ENCODE measurements around the gene MIDN.

The MIDN gene

GRCh38 chr19:1267477-1268225 lies 19.3 kb downstream of the MIDN start:
- Histone ChIP-seq H2BK12ac (ENCODE audit: low read length) (no peak overlapping the region), H3K18ac (ENCODE audit: low read length) (no peak overlapping the region), H2AK5ac (ENCODE audit: low read length) (no peak overlapping the region), H3K4me3 (ENCODE audit: low read depth, low read length) (no peak overlapping the region), H3K4ac (ENCODE audit: low read depth, low read length) (no peak overlapping the region), H3K23ac (ENCODE audit: low read length) (no peak overlapping the region), H4K91ac (ENCODE audit: low read depth, low read length) (no peak overlapping the region), H3K14ac (ENCODE audit: low read length) (no peak overlapping the region), H3K79me2 (ENCODE audit: control insufficient read depth, insufficient read depth, low read length, poor library complexity) (peaks cover 13% of the 10 kb centered on the region), H2AFZ (ENCODE audit: insufficient read depth, low read length, poor library complexity) (no peak overlapping the region), H3K36me3 (ENCODE audit: control insufficient read depth in 1 of 2, insufficient read depth in 2 of 2, low read length in 2 of 2) (peaks cover 19% of the 10 kb centered on the region in 2 experiments), H3K9me3 (ENCODE audit: insufficient read depth, low read depth, low read length) (no peaks in the 10 kb centered on the region), H3K27me3 (ENCODE audit: insufficient read depth, low read length) (no peaks in the 10 kb centered on the region), H3K79me1 (ENCODE audit: low read length) (peaks cover 28% of the 10 kb centered on the region), H4K8ac (ENCODE audit: low read depth, low read length) (no peak overlapping the region), H4K12ac (ENCODE audit: low read depth, low read length) (no peak overlapping the region), H3K4me1 (ENCODE audit: control insufficient read depth in 1 of 2, insufficient read depth in 2 of 2, low read length in 2 of 2) (peaks cover 36 to 41% of the 10 kb centered on the region in 2 experiments), H2BK5ac (ENCODE audit: low read depth, low read length, poor library complexity) (no peak overlapping the region), H3K9ac (ENCODE audit: low read length) (no peak overlapping the region), H2BK120ac (ENCODE audit: insufficient read depth, low read length, poor library complexity) (no peak overlapping the region), H3K4me2 (ENCODE audit: low read length) (no peak overlapping the region), H3K27ac (ENCODE audit: low read depth, low read length) (no peak overlapping the region)
- WGBS (ENCODE audit: extremely low coverage, insufficient coverage, insufficient read length): no CpG with 5 or more reads among the region's 35 CpGs
- no peak for DNase-seq

GRCh38 chr19:1268226-1269064 lies 20.1 kb downstream of the MIDN start:
- H3K4ac ChIP-seq (ENCODE audit: low read depth, low read length): no peak overlapping the region
- WGBS (ENCODE audit: extremely low coverage, insufficient coverage, insufficient read length): 100% methylated on average over 4 of the region's 40 CpGs

DNA sequence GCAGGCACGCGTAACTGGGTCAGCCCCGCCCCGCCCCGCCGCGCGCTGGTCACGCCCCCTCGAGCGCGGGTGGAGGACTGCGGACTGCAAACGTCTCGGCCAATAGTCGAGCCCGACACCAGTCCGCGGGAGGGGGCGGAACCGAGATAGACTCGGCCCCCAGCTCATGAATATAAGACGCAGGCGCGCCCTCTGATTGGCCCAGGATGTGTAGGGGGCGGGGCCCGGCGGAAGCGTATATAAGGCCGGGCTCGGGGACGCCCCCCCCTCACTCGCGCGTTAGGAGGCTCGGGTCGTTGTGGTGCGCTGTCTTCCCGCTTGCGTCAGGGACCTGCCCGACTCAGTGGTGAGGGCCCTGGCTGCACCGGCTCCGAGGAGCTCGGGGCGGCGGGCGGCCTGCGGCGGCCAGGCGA lies 20.7 kb downstream of the MIDN start, which contains the start of gene CIRBP:
TSS of gene CIRBP (plus strand) at position 268 of the 413 bp plus-strand sequence. CDS start 1,602 bp downstream, outside the sequence.
- WGBS (ENCODE audit: extremely low coverage, insufficient coverage, insufficient read length): no CpG with 5 or more reads among the region's 50 CpGs
- Histone ChIP-seq H3K79me2 (ENCODE audit: control insufficient read depth, insufficient read depth, low read length, poor library complexity) (peaks cover 13% of the 10 kb centered on the region), H3K18ac (ENCODE audit: low read length) (peak within 1 kb of the TSS; percentile 81), H3K9me3 (ENCODE audit: insufficient read depth, low read depth, low read length) (no peaks in the 10 kb centered on the region), H3K14ac (ENCODE audit: low read length) (peak within 1 kb of the TSS; percentile 88), H2BK12ac (ENCODE audit: low read length) (no peak within 1 kb of the TSS), H4K91ac (ENCODE audit: low read depth, low read length) (peak within 1 kb of the TSS; percentile 98), H3K36me3 (ENCODE audit: control insufficient read depth in 1 of 2, insufficient read depth in 2 of 2, low read length in 2 of 2) (peaks cover 32 to 33% of the 10 kb centered on the region in 2 experiments), H2BK120ac (ENCODE audit: insufficient read depth, low read length, poor library complexity) (peak within 1 kb of the TSS; percentile 71), H3K9ac (ENCODE audit: low read length) (peak within 1 kb of the TSS; percentile 93), H2BK5ac (ENCODE audit: low read depth, low read length, poor library complexity) (peak within 1 kb of the TSS; percentile 85), H3K4me2 (ENCODE audit: low read length) (peak within 1 kb of the TSS; percentile 73), H4K8ac (ENCODE audit: low read depth, low read length) (peak within 1 kb of the TSS; percentile 89), H3K27ac (ENCODE audit: low read depth, low read length) (peak within 1 kb of the TSS; percentile 95), H2AFZ (ENCODE audit: insufficient read depth, low read length, poor library complexity) (no peak within 1 kb of the TSS), H3K23ac (ENCODE audit: low read length) (no peak within 1 kb of the TSS), H3K4me3 (ENCODE audit: low read depth, low read length) (peak within 1 kb of the TSS; percentile 79), H3K27me3 (ENCODE audit: insufficient read depth, low read length) (no peaks in the 10 kb centered on the region), H3K4ac (ENCODE audit: low read depth, low read length) (peak within 1 kb of the TSS; percentile 89), H4K12ac (ENCODE audit: low read depth, low read length) (peak within 1 kb of the TSS; percentile 5), H3K4me1 (ENCODE audit: control insufficient read depth in 1 of 2, insufficient read depth in 2 of 2, low read length in 2 of 2) (peaks cover 31 to 36% of the 10 kb centered on the region in 2 experiments), H3K79me1 (ENCODE audit: low read length) (peaks cover 23% of the 10 kb centered on the region), H2AK5ac (ENCODE audit: low read length) (peak within 1 kb of the TSS; percentile 74)
- peak; percentile 100 for DNase-seq

More at GRCh38 chr19:1268226-1269064, 20.1 kb downstream of the MIDN start:
- Histone ChIP-seq H3K4me2 (ENCODE audit: low read length) (peak overlapping the region; percentile 61), H3K14ac (ENCODE audit: low read length) (no peak overlapping the region), H3K9ac (ENCODE audit: low read length) (no peak overlapping the region), H2BK120ac (ENCODE audit: insufficient read depth, low read length, poor library complexity) (no peak overlapping the region), H3K79me1 (ENCODE audit: low read length) (peaks cover 23% of the 10 kb centered on the region), H2AFZ (ENCODE audit: insufficient read depth, low read length, poor library complexity) (no peak overlapping the region), H3K79me2 (ENCODE audit: control insufficient read depth, insufficient read depth, low read length, poor library complexity) (peaks cover 13% of the 10 kb centered on the region), H4K8ac (ENCODE audit: low read depth, low read length) (no peak overlapping the region), H4K12ac (ENCODE audit: low read depth, low read length) (no peak overlapping the region), H3K18ac (ENCODE audit: low read length) (no peak overlapping the region), H3K4me1 (ENCODE audit: control insufficient read depth in 1 of 2, insufficient read depth in 2 of 2, low read length in 2 of 2) (peaks cover 29 to 35% of the 10 kb centered on the region in 2 experiments), H3K9me3 (ENCODE audit: insufficient read depth, low read depth, low read length) (no peaks in the 10 kb centered on the region), H3K23ac (ENCODE audit: low read length) (no peak overlapping the region), H2AK5ac (ENCODE audit: low read length) (peak overlapping the region; percentile 9), H4K91ac (ENCODE audit: low read depth, low read length) (no peak overlapping the region), H3K27me3 (ENCODE audit: insufficient read depth, low read length) (no peaks in the 10 kb centered on the region), H2BK5ac (ENCODE audit: low read depth, low read length, poor library complexity) (no peak overlapping the region), H3K4me3 (ENCODE audit: low read depth, low read length) (no peak overlapping the region), H2BK12ac (ENCODE audit: low read length) (no peak overlapping the region), H3K27ac (ENCODE audit: low read depth, low read length) (no peak overlapping the region), H3K36me3 (ENCODE audit: control insufficient read depth in 1 of 2, insufficient read depth in 2 of 2, low read length in 2 of 2) (peaks cover 27% of the 10 kb centered on the region in 2 experiments)
- DNase-seq: no peak

DNA sequence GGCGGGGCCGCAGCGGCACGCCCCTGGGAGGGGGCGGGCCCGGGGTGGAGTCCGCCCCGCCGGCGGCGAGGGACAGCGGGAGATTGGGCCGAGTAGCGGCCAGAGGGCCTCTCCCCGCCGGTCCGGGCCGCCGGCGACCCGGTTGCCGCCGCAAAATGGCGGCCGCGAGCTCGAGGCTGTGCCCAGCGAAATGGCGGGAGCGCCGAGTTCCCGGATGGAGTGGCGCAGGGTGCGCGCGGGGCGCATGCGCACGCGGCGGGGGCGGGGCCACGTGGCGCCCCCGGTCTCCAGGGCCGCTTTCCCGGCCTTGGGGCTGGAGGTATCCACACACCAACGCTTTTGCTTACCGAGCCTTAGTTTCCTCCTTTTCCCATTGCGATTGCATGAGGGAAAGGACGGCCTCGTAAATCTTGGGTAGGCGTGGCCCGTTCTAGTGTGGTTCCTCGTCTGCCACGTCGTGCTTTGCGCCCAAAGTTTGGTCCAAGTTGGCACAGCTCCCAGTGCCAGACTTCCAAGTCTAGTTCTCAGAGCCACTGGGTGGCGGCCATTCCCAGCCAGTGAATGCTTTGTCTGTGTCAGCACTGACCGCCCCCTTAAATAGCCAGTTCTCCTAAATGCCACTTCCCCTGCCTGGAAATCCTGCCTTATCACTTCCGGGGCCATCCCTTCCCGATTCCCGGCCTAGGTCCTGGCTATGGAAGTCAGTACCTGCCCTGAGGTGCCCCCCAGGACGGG lies 21.3 kb downstream of the MIDN start:
- Histone ChIP-seq H3K4ac (ENCODE audit: low read depth, low read length) (peak overlapping the region; percentile 89), H4K12ac (ENCODE audit: low read depth, low read length) (peak overlapping the region; percentile 5), H2AFZ (ENCODE audit: insufficient read depth, low read length, poor library complexity) (no peak overlapping the region), H3K79me2 (ENCODE audit: control insufficient read depth, insufficient read depth, low read length, poor library complexity) (peaks cover 13% of the 10 kb centered on the region), H3K79me1 (ENCODE audit: low read length) (peaks cover 23% of the 10 kb centered on the region), H2BK5ac (ENCODE audit: low read depth, low read length, poor library complexity) (peak overlapping the region; percentile 85), H3K4me2 (ENCODE audit: low read length) (peak overlapping the region; percentile 73), H3K9ac (ENCODE audit: low read length) (peak overlapping the region; percentile 93), H3K9me3 (ENCODE audit: insufficient read depth, low read depth, low read length) (no peaks in the 10 kb centered on the region), H2BK120ac (ENCODE audit: insufficient read depth, low read length, poor library complexity) (peak overlapping the region; percentile 71), H3K27ac (ENCODE audit: low read depth, low read length) (peak overlapping the region; percentile 95), H4K91ac (ENCODE audit: low read depth, low read length) (peak overlapping the region; percentile 98), H3K4me3 (ENCODE audit: low read depth, low read length) (peak overlapping the region; percentile 79), H2AK5ac (ENCODE audit: low read length) (peak overlapping the region; percentile 74), H3K23ac (ENCODE audit: low read length) (no peak overlapping the region), H2BK12ac (ENCODE audit: low read length) (no peak overlapping the region), H3K36me3 (ENCODE audit: control insufficient read depth in 1 of 2, insufficient read depth in 2 of 2, low read length in 2 of 2) (peaks cover 38 to 39% of the 10 kb centered on the region in 2 experiments), H4K8ac (ENCODE audit: low read depth, low read length) (peak overlapping the region; percentile 89), H3K4me1 (ENCODE audit: control insufficient read depth in 1 of 2, insufficient read depth in 2 of 2, low read length in 2 of 2) (peaks cover 34 to 37% of the 10 kb centered on the region in 2 experiments), H3K14ac (ENCODE audit: low read length) (peak overlapping the region; percentile 88), H3K27me3 (ENCODE audit: insufficient read depth, low read length) (no peaks in the 10 kb centered on the region), H3K18ac (ENCODE audit: low read length) (peak overlapping the region; percentile 81)
- DNase-seq: peak; percentile 63 to 89
- no CpG with 5 or more reads among the region's 64 CpGs for WGBS (ENCODE audit: extremely low coverage, insufficient coverage, insufficient read length)

Measured in trophoblast cell (in vitro differentiated cells and primary cell).